Daoy (cell line): Measurements from ENCODE around the gene PAN3. TPM values are rescaled to one million over a fixed set of nuclear protein-coding genes. Genes with fewer than 3 reads are reported as not detected.

Experiments used
- DNase-seq: peaks from one replicate; pipeline ENCODE4 v3.0.0-alpha.2; 2015; ENCODE audit warnings: low read depth
- total RNA-seq: library from RNA; depleted of rRNA; stranded (reverse); fragments of >200 nt; shearing (Covaris generic); gene quantifications from 2 replicates; pipeline ENCODE4 v1.2.3, GENCODE V29; 2014; rRNA removed

The PAN3 gene
- total RNA-seq, 1 experiment from 2014 or later, result 8.2 TPM

GRCh38 chr13:28337166-28338005 is 199.0 kb downstream of the PAN3 start:
- peak; percentile 64 for DNase-seq

- DNase-seq, result peak; percentile 47
These were observed 199.7 kb downstream of the PAN3 start for GRCh38 chr13:28338006-28338574.

- no peak for DNase-seq
These were observed 200.4 kb downstream of the PAN3 start for GRCh38 chr13:28338742-28339141.

GRCh38 chr13:28339419-28339818 is 201.1 kb downstream of the PAN3 start:
- DNase-seq, result peak; percentile 7

GRCh38 chr13:28340272-28340793 is 202.0 kb downstream of the PAN3 start:
- DNase-seq, result peak; percentile 71

- no peak for DNase-seq
These were observed 203.9 kb downstream of the PAN3 start for GRCh38 chr13:28342251-28342650.

- DNase-seq, result no peak
These were observed 205.8 kb downstream of the PAN3 start for GRCh38 chr13:28344163-28344562.

Other genes with a start within 250 kb of the PAN3 start
- gene PDX1, start 218.5 kb upstream of the PAN3 start, total RNA-seq, result not detected in 2 replicates
- gene CDX2, start 169.2 kb upstream of the PAN3 start, total RNA-seq, result not detected in 2 replicates
- not detected in 2 replicates for gene URAD, start 149.9 kb upstream of the PAN3 start, total RNA-seq
- gene FLT3, start 38.0 kb upstream of the PAN3 start, total RNA-seq, result 1.0 and 1.8 TPM in 2 replicates